SK-N-SH (cell line): ENCODE measurements around the gene TEAD3.

Experiments
- CTCF ChIP-seq: fragments of 200-600 bp; sonication (generic); IDR thresholded peaks from 2 replicates; pipeline ENCODE4 v1.6.1; 2017; ENCODE audit warnings: antibody characterized with exemption, mild to moderate bottlenecking, moderate library complexity
- EP300 ChIP-seq, 2 experiments: IDR thresholded peaks; 2 replicates each; pipeline versions ENCODE4 v1.4.0 to v1.6.1; 2012; ENCODE audit warnings: borderline replicate concordance in 1 of 2, low read depth in 1 of 2, low read length in 1 of 2
- GABPA ChIP-seq: IDR thresholded peaks from 2 replicates; pipeline ENCODE4 v1.4.0; 2012; ENCODE audit warnings: low read depth, mild to moderate bottlenecking
- MAX ChIP-seq: IDR thresholded peaks from 2 replicates; pipeline ENCODE4 v1.4.0; 2012; ENCODE audit warnings: low read depth
- MXI1 ChIP-seq: IDR thresholded peaks from 2 replicates; pipeline ENCODE4 v1.6.1; 2012; ENCODE audit warnings: mild to moderate bottlenecking, low read depth, low read length, improper control_type of control experiment
- NRF1 ChIP-seq: IDR thresholded peaks from 2 replicates; pipeline ENCODE4 v1.6.1; 2012; ENCODE audit warnings: low read depth, mild to moderate bottlenecking, low read length
- POLR2AphosphoS5 ChIP-seq: IDR thresholded peaks from 2 replicates; pipeline ENCODE4 v1.6.1; 2012; ENCODE audit warnings: low read depth, low read length
- RAD21 ChIP-seq: IDR thresholded peaks from 2 replicates; pipeline ENCODE4 v1.6.1; 2012; ENCODE audit warnings: mild to moderate bottlenecking, low read length
- SIN3A ChIP-seq: IDR thresholded peaks from 2 replicates; pipeline ENCODE4 v1.6.1; 2012; ENCODE audit warnings: low read depth, mild to moderate bottlenecking, low read length, moderate library complexity, borderline replicate concordance
- TAF1 ChIP-seq: IDR thresholded peaks from 2 replicates; pipeline ENCODE4 v1.6.1; 2012; ENCODE audit warnings: low read depth, mild to moderate bottlenecking, low read length, moderate library complexity, borderline replicate concordance
- USF1 ChIP-seq: IDR thresholded peaks from 2 replicates; pipeline ENCODE4 v1.4.0; 2012; ENCODE audit warnings: low read depth, borderline replicate concordance

GRCh38 chr6:35483490-35483889 lies 13.4 kb downstream of the TEAD3 start:
- TF ChIP-seq GABPA, result no peak
- TF ChIP-seq CTCF, result no peak
- TF ChIP-seq USF1, result no peak
- no peak for TF ChIP-seq MAX
- no peak for TF ChIP-seq SIN3A
- TF ChIP-seq NRF1, result no peak
- no peak for TF ChIP-seq TAF1
- TF ChIP-seq EP300 (IDR thresholded peaks at IDR 0.05; ENCODE audit: borderline replicate concordance in 1 of 2, low read depth in 1 of 2, low read length in 1 of 2), result no peak
- TF ChIP-seq POLR2AphosphoS5, result no peak
- no peak for TF ChIP-seq MXI1
- no peak for TF ChIP-seq RAD21
